ENCODE measurements around the gene ADH1A. TPM values are rescaled to one million over a fixed set of nuclear protein-coding genes. Genes with fewer than 3 reads are reported as not detected.

Gene ADH1A
- total RNA-seq, 120 experiments from 2014 or later, result not detected

Other genes with a start within 250 kb of the ADH1A start
- gene ADH5, start 202.2 kb downstream of the ADH1A start, total RNA-seq, result 10 to 100 TPM; 53.3 to 92.9 (median 74.8) TPM
- gene ADH4, start 146.7 kb downstream of the ADH1A start, total RNA-seq, result under 1 TPM in 1 of 120 experiments, not detected in 119; 0.28 TPM
- gene ADH6, start 71.7 kb downstream of the ADH1A start, total RNA-seq, result 1 to 10 TPM in 1 of 120 experiments, under 1 TPM in 1, not detected in 118; 0.41 to 1.6 TPM
- gene ADH1B, start 30.4 kb upstream of the ADH1A start, total RNA-seq, result 10 to 100 TPM in 13 of 120 experiments, 1 to 10 TPM in 99, under 1 TPM in 8; 0.48 to 58.9 (median 3.5) TPM
- gene ADH1C, start 61.8 kb upstream of the ADH1A start, total RNA-seq, result under 1 TPM in 7 of 120 experiments, not detected in 113; 0.38 to 0.69 (median 0.50) TPM
- not detected for gene ADH7, start 144.4 kb upstream of the ADH1A start, total RNA-seq
- gene C4orf17, start 220.0 kb upstream of the ADH1A start, total RNA-seq, result not detected

Data from dorsolateral prefrontal cortex (tissue), 118 donors.